HCT116 (cell line): Measurements from ENCODE around the gene ENGASE.

Experiments used
- EGR1 ChIP-seq: IDR thresholded peaks from 2 replicates; pipeline ENCODE4 v1.6.1; 2012; ENCODE audit warnings: low read depth
- EZH2 ChIP-seq: fragments of 200-600 bp; sonication (generic); IDR thresholded peaks from 2 replicates; pipeline ENCODE4 v1.6.1; 2017; ENCODE audit warnings: antibody characterized with exemption, mixed run types
- POLR2AphosphoS5 ChIP-seq: IDR thresholded peaks from 2 replicates; pipeline ENCODE4 v1.6.1; 2011; ENCODE audit warnings: mild to moderate bottlenecking, low read depth, low read length, moderate library complexity
- SIN3A ChIP-seq: IDR thresholded peaks from 2 replicates; pipeline ENCODE4 v1.6.1; 2012; ENCODE audit warnings: low read depth
- SRF ChIP-seq: IDR thresholded peaks from 2 replicates; pipeline ENCODE4 v1.6.1; 2012; ENCODE audit warnings: low read depth
- TCF7L2 ChIP-seq: IDR thresholded peaks from 2 replicates; pipeline ENCODE4 v1.7.0; 2011; ENCODE audit warnings: borderline replicate concordance, inconsistent platforms; ENCODE audit not compliant: insufficient read depth, insufficient read length; ENCODE audit errors: extremely low read depth
- TF ChIP-seq, protein P1 (sequence below), 3 experiments: fragments of 200-600 bp in 1 of 3; sonication (generic) in 1 of 3; IDR thresholded peaks in 2 of 3; conservative IDR thresholded peaks in 1 of 3; 2 replicates each; pipeline ENCODE4 v1.5.1; 2012 to 2017; ENCODE audit warnings: low read depth in 2 of 3, low read length in 2 of 3, antibody characterized with exemption in 1 of 3, borderline replicate concordance in 1 of 3, control low read depth in 1 of 3, mild to moderate bottlenecking in 1 of 3, mixed read lengths in 1 of 3, mixed run types in 1 of 3, moderate library complexity in 1 of 3; ENCODE audit not compliant: insufficient read depth in 1 of 3
- TF ChIP-seq, protein P2 (sequence below): IDR thresholded peaks from 2 replicates; pipeline ENCODE4 v1.6.1; 2012
- TF ChIP-seq, protein P3 (sequence below): IDR thresholded peaks from 2 replicates; pipeline ENCODE4 v1.6.1; 2012; ENCODE audit warnings: low read depth

DNA sequence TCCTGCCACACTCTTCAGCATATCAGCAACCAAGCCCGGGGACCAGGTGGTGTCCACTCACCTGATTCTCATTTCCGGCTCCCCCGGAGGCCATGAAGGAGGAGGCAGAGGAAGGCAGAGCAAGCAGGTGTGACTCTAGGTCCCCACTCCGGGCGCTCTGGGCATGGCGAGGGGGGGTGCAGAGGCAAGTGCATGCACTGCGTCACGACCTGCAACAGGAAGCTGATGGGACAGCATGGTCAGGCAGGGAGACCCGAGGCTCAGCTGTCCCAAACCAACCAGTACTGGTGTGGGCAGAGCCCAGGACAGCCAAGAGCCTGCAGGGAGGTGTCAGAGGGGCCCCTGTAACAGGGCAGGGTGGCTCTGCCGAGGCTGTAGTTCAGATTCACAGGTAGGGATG lies 2.1 kb upstream of the ENGASE start:
- TF ChIP-seq, protein P1, sequence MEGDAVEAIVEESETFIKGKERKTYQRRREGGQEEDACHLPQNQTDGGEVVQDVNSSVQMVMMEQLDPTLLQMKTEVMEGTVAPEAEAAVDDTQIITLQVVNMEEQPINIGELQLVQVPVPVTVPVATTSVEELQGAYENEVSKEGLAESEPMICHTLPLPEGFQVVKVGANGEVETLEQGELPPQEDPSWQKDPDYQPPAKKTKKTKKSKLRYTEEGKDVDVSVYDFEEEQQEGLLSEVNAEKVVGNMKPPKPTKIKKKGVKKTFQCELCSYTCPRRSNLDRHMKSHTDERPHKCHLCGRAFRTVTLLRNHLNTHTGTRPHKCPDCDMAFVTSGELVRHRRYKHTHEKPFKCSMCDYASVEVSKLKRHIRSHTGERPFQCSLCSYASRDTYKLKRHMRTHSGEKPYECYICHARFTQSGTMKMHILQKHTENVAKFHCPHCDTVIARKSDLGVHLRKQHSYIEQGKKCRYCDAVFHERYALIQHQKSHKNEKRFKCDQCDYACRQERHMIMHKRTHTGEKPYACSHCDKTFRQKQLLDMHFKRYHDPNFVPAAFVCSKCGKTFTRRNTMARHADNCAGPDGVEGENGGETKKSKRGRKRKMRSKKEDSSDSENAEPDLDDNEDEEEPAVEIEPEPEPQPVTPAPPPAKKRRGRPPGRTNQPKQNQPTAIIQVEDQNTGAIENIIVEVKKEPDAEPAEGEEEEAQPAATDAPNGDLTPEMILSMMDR (IDR thresholded peaks at IDR 0.05 in 2 of 3, conservative IDR thresholded peaks at IDR 0.05 in 1 of 3; ENCODE audit: borderline replicate concordance in 1 of 3, insufficient read depth in 1 of 3, low read depth in 2 of 3, low read length in 2 of 3), result no peak
- no peak for TF ChIP-seq TCF7L2
- TF ChIP-seq POLR2AphosphoS5, result no peak
- TF ChIP-seq, protein P2, sequence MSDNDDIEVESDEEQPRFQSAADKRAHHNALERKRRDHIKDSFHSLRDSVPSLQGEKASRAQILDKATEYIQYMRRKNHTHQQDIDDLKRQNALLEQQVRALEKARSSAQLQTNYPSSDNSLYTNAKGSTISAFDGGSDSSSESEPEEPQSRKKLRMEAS, result no peak
- no peak for TF ChIP-seq EZH2
- TF ChIP-seq EGR1, result no peak
- TF ChIP-seq SRF, result no peak
- TF ChIP-seq, protein P3, sequence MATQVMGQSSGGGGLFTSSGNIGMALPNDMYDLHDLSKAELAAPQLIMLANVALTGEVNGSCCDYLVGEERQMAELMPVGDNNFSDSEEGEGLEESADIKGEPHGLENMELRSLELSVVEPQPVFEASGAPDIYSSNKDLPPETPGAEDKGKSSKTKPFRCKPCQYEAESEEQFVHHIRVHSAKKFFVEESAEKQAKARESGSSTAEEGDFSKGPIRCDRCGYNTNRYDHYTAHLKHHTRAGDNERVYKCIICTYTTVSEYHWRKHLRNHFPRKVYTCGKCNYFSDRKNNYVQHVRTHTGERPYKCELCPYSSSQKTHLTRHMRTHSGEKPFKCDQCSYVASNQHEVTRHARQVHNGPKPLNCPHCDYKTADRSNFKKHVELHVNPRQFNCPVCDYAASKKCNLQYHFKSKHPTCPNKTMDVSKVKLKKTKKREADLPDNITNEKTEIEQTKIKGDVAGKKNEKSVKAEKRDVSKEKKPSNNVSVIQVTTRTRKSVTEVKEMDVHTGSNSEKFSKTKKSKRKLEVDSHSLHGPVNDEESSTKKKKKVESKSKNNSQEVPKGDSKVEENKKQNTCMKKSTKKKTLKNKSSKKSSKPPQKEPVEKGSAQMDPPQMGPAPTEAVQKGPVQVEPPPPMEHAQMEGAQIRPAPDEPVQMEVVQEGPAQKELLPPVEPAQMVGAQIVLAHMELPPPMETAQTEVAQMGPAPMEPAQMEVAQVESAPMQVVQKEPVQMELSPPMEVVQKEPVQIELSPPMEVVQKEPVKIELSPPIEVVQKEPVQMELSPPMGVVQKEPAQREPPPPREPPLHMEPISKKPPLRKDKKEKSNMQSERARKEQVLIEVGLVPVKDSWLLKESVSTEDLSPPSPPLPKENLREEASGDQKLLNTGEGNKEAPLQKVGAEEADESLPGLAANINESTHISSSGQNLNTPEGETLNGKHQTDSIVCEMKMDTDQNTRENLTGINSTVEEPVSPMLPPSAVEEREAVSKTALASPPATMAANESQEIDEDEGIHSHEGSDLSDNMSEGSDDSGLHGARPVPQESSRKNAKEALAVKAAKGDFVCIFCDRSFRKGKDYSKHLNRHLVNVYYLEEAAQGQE, result no peak
- no peak for TF ChIP-seq SIN3A
